Retinal pigment epithelial cell (primary cell): ENCODE results near the gene CCDC154.

Source experiments
- DNase-seq: peaks from one replicate; pipeline ENCODE4 v3.0.0-alpha.2; 2010; ENCODE audit warnings: low read depth
- H3K4me3 ChIP-seq: 2 replicates; pipeline ENCODE4 v1.5.1; 2011; ENCODE audit warnings: mild to moderate bottlenecking, low read length, control low read depth, moderate library complexity
- TF ChIP-seq, protein P1 (sequence below): conservative IDR thresholded peaks from 2 replicates; pipeline ENCODE4 v1.5.1; 2011; ENCODE audit warnings: low read depth, low read length, control low read depth, inconsistent platforms

Gene CCDC154

DNA sequence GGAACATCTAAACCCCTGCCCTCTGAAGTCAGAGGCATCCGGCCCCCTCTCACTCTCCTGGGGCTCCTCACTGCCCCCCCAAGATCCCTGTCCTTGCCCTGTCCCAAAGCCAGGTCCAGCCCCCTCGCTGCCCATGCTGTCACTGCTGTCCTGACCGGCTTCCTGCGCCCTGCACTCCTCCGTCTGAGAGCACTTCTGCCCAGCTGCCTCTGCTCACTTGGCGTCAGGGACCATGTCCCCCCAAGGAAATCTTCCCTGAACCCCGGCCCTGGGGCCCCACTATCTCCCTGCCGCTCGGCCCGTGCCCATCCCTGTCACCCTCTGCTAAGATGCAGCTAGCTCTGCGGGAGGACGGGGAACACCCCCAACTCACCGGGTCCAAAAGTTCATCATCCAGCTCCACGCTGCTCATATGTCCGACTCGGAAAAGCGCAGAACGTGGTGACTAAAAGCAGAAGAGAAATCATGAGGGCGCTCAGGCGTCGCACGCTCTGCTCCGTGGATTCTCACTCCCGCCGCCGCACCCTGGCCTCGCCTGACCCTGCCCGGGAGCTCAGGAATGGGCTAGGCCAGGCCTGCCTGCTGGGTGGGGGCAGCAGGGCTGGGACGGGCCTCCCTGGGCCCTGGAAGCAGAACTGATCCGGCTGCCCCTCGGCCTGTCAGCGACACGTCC is 20.7 kb upstream of the CCDC154 start:
- no peak for DNase-seq
- TF ChIP-seq, protein P1, sequence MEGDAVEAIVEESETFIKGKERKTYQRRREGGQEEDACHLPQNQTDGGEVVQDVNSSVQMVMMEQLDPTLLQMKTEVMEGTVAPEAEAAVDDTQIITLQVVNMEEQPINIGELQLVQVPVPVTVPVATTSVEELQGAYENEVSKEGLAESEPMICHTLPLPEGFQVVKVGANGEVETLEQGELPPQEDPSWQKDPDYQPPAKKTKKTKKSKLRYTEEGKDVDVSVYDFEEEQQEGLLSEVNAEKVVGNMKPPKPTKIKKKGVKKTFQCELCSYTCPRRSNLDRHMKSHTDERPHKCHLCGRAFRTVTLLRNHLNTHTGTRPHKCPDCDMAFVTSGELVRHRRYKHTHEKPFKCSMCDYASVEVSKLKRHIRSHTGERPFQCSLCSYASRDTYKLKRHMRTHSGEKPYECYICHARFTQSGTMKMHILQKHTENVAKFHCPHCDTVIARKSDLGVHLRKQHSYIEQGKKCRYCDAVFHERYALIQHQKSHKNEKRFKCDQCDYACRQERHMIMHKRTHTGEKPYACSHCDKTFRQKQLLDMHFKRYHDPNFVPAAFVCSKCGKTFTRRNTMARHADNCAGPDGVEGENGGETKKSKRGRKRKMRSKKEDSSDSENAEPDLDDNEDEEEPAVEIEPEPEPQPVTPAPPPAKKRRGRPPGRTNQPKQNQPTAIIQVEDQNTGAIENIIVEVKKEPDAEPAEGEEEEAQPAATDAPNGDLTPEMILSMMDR: no peak
- no peak overlapping the region for H3K4me3 ChIP-seq

DNA sequence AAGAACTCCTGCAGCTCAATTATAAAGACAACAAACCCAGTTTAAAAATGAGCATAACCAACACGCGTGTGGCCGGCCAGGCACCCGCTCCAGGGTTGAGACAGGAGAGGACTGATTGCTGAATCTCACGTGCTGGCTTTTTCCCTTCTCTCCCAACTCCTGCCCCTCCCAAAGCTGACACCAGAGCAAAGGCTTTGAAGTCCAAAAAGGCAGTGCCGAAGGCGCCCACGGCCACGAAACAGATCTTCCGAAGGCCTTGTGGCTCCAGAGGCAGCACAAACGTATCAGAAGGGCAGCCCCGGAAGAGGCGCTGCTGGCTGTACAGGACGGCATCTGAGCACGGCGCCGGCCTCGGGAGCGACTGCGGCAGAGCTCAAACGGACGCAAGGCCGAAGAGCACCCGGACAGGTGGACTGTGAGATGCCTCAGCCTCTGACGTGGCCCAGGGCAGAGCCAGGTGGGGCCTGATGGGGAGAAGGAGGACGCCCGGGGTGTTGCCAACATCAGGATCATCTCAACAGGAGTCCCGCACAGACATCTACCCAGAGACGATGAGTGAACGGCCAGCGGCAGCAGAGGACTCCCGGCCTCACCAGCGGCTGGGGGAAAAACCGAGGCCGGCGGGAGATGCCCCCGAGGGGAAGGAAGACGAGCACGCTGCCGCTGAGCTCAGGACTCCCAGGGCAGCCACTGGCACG is 20.0 kb upstream of the CCDC154 start:
- TF ChIP-seq, protein P1: no peak
- no peak overlapping the region for H3K4me3 ChIP-seq
- DNase-seq: no peak

DNA sequence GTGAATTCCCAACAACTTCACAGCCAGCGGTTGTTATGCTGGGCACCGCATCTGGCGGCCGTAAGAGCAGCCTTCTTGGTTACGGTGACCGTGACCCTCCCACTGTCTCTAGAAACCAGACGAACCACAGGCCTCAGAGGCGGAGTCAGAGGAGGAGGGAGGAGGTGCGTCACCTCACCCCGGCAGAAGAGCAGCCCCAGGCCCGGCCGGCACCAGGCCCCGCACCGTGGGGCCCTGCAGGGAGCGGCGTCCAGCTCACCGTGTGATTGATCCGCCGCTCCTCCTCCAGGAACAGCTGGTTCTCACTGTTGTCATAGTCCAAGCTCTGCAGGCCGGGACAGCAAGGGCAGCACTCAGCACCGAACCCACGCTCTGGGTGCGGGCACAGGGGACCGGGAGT is 16.8 kb upstream of the CCDC154 start:
- no peak overlapping the region for H3K4me3 ChIP-seq
- no peak for DNase-seq
- TF ChIP-seq, protein P1: no peak

DNA sequence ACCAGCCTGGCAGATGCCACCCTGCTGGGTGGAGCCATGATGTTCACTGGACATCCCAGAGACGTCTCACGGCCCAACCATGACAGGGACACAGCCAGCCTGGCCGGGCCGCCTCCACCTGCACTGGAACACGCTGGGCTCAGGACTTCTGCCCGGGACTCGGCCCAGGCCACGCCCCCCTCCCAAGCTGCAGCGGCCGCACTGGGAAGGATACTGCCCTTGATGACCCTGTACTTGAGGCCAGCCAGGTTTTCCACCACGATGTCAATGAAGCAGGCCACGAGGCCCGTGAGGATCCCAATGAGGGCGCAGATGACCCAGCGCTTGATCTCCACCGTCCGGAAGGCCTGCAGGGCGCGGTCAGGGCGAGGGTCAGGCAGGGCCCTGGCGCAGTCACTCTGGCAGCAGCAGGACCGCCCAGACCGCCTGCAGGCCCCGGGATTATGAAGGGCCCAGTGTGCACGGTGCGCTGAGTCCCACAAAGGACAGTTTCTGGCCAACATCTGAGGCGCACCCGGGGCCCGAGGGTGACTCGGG is 16.3 kb upstream of the CCDC154 start:
- TF ChIP-seq, protein P1: no peak
- no peak for DNase-seq
- no peak overlapping the region for H3K4me3 ChIP-seq

DNA sequence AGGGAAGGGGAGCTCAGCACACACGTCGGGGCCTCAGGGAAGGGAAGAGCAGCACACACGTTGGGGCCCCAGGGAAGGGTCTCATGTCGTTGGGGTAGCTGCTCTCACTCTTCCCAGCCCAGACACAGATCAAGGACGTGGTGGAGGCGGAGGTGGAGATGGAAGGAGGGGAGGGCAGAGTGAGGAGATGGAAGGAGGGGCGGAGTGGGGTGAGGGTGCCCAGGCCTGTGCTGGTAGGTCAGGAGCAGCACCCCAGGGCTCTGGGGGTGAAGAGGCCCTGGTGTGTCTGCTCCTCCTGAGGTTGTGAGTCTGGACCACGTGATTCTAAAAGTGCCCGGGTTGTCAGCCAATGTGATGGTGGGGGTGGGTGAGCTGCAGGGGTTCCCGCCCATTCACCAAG is 15.6 kb upstream of the CCDC154 start:
- TF ChIP-seq, protein P1: no peak
- no peak overlapping the region for H3K4me3 ChIP-seq
- no peak for DNase-seq

DNA sequence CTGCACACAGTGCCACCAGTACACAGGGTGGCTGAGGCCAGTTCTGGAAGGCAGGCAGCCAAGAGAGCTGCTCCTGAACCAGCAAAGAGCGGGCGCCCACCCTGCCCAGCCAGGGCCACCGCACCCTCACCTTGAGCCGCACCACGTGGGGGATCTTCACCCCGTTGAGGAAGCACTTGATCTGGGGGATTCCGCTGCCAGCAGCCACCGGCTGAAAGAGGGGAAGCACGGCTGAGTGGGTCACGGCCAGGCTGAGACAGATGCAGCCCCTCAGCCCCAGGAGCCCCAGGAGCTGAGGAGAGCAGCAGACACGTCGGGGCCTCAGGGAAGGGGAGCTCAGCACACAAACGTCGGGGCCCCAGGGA is 14.6 kb upstream of the CCDC154 start:
- TF ChIP-seq, protein P1: no peak
- H3K4me3 ChIP-seq: no peak overlapping the region
- no peak for DNase-seq
